ENCODE data around the gene UBL4B. TPM values are rescaled to one million over a fixed set of nuclear protein-coding genes. Genes with fewer than 3 reads are reported as not detected.

Gene UBL4B, protein sequence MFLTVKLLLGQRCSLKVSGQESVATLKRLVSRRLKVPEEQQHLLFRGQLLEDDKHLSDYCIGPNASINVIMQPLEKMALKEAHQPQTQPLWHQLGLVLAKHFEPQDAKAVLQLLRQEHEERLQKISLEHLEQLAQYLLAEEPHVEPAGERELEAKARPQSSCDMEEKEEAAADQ
- not detected in 2 replicates for total RNA-seq

DNA sequence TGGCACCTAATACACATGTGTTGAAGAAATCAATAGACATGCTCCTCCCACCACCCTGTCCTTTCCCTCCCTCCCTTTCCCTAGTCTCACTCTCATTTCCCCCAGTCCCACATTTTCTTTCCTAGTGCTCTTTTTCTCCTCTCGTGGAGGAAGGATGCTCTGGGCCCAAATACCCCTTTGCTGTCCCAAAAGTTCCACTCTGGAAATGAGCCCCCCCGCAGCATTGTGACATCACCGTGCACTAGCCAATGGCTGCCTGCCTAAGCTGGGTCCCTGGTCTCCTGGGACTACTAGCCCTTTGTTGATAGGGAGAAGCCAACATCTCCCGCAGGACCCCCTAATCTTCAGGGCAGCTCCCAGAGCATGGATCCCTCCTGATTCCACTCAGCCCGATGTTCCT is at the start of gene UBL4B:
TSS of gene UBL4B (plus strand) at position 301 of the 400 bp plus-strand sequence. CDS start at position 393, 92 bp downstream.

DNA sequence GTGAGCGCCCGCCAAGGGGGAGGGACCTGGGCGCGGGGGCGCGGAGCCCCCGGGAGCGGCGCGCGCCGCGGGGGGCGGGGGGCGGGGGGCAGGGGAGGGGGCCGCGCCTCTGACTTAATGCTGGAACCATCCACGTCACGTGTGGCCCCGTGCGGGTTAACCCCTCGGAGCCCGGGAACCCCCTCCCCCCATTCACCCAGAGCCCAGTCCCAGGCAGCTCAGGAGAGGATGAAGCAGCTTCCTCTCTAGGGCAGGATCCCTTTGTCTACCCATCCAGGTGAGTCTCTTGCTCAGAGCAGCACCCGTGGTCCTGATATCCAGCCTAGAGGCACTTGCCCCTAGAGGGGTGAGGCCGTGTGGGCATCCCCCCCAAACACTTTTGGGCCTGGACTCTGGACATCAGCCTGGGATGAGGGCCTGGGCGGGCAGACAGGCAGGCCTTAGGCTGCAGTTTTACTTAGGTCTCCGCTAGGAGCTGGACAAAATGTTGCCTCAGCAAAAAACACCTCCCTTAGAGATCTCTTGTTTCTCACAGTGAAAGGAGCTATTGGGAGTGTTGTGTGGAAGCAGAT is 41.5 kb upstream of the UBL4B start, which contains the start of gene ALX3:
TSS of gene ALX3 (minus strand) at position 2 of the 572 bp plus-strand sequence. CDS start 60 bp downstream, outside the sequence.

DNA sequence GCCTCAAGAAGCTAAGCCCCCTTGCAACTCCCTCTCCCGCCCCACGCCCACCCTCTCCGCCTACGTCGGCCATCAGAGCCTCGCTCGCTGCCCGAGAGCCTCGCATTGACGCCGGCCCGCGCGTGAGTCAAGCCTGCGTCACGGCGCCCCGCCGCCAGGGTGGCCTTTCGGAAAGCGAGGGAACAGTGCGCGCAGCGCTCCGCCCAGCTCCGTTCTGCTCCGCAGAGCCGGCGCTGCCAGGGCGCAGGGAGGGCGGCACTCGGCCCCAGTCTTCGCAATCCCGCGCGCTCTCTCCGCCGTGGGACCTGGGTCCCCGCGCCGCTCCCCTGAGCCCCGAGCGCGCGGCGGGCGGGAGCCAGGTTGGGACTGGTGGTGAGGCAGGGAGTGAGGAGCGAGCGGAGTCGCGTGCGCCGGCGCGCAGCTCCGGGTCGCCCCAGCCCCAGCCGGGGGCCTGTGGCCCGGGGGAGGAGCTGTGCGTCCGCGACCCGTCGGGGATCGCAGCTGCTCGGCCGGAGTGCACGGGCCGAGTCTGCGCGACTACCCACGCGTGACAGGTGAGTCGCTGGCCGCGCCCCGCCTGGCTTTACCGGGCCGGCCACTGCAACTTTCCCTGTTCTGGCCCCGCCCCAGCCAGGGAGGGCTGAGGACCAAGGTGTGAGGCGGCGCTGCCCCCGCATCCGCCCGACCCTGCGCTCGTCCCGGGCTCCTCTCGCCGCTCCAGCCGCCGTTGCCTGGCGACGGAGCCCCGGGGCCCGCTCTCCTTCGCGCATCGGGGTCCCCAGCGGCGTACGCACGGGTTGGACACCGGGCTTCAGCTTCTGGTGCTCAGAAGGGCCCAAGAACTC is 38.3 kb downstream of the UBL4B start, which contains the start of gene SLC6A17:
TSS of gene SLC6A17 (plus strand) at position 165 of the 845 bp plus-strand sequence. CDS start 16,436 bp downstream, outside the sequence.

Other genes with a start within 250 kb of the UBL4B start
- 29.0 and 33.3 TPM in 2 replicates for gene CSF1, start 201.6 kb upstream of the UBL4B start, total RNA-seq
- gene AHCYL1, start 127.7 kb upstream of the UBL4B start, total RNA-seq: 47.7 and 64.3 TPM in 2 replicates
- gene STRIP1, start 77.8 kb upstream of the UBL4B start, total RNA-seq: 14.6 and 17.1 TPM in 2 replicates
- not detected in 2 replicates for gene ALX3, start 41.8 kb upstream of the UBL4B start, total RNA-seq
- 0.13 TPM in 1 of 2 replicates, not detected in the other for gene SLC6A17, start 38.1 kb downstream of the UBL4B start, total RNA-seq
- 0.88 and 1.0 TPM in 2 replicates for gene KCNC4, start 97.9 kb downstream of the UBL4B start, total RNA-seq
- gene RBM15, start 226.9 kb downstream of the UBL4B start, total RNA-seq: 20.3 and 31.5 TPM in 2 replicates

All from epithelial cell of alveolus of lung (primary cell).